ENCODE results near the gene AANAT.
"Not testable (repeated sequence)": the region's sequence is repeated elsewhere in the genome, so short reads cannot be mapped to it uniquely, and the experiment has no call there.

The AANAT gene

DNA sequence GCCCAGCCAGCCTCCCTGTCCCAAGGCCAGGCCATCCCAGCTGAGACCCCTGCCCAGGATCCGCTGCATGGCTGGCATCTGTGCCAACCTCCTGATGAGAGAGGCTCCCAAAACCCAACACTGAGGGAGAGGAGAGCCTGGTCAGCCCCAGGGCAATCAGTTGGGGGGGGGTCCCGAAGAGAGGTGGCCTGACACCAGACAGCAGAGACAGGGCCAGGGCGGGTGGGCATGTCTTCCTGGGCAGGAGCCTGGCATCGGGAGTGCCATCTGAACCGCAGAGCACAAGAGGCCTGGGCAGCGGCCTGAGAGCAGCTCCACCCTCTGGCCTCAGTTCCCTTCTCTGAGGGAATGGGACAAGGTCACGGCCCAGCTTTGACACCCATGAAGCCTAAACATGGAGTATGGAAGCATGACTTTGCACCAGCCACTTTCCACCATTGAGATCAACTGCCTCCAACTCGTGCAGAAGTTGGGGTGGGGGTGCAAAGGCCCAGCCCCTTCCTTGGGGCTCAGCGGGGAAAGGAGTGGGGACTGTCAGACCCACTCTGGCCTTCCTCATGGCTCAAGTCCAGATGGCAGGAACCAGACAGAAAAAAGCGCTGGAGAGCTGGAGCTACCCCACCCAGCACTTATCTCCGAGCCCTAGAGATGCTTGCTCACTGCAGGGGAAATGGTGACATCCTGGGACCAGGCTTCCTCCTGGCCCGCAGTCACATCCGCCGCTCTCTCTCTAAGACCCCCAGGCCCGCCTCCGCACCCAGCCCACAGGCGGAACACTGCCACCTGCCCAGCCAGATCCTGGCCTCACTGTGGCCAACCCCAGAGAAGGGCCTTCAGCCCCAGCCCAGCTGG, 24.1 kb downstream of the AANAT start:
- no peak for DNase-seq

DNA sequence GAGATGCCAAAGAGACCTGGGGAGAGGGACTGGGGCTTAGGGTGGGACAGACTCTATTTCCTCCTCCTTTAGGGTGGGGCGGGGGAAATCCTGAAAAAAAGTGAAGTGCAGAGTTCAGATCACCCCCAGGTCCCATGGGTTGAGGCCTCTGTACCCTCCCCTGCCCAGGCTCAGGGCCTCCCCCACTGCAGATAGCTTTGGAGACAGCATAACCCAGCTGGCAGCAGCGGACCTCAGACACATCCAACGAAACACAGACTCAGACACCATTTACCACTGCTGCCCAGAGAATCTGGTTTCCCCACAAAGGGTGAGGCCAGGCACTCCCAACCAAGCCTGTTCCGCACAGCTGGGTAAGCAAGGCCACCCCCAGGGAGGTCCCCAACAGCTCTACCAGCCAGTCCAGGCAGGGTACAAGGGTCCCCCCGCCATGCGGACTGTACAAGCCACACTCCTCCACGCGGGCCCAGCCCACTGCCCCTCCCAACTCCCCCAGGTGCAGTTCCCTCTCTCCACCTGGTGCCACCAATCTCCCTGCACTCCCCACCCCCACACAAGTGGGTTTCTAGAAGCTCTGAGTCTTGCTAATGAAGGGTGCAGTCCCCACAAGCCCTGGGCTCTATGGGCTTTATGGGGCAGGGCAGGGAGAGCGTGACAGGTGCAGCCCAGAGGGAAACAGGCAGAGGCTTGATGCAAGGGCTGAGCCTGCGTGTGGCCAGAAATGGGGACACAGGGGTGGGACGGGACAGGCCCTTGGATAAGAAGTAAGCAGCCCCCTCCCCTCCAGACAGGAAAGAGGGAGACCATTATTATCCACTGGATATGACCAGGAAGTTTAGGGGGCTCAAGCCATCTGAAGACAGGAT, 25.0 kb downstream of the AANAT start:
- DNase-seq = no peak

DNA sequence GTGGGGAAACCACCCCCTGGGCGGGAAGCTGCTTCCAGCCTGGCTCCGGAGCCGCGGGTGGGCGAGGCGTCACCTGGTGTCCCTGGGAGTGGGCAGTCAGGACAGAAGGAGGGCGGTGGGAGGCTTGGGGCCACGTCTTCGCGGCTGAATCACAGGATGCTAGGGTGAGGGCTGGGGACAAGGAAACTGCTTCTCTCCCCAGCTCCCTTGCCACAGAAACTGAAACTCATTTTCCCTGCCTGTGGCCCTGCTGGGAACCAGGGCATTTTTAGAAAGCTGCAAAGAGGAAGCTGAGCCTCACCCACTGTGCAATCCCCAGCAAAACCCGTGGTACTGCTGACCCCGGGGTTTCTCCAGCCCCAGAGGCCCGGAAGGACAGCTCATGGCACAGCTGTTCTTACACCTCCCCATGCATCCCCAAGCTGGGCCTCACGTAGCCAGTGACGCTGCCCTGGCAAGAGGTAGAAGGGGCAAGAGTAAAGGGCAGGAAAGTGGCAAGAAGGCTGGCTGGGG, 25.6 kb downstream of the AANAT start:
- DNase-seq = peak; percentile 76

DNA sequence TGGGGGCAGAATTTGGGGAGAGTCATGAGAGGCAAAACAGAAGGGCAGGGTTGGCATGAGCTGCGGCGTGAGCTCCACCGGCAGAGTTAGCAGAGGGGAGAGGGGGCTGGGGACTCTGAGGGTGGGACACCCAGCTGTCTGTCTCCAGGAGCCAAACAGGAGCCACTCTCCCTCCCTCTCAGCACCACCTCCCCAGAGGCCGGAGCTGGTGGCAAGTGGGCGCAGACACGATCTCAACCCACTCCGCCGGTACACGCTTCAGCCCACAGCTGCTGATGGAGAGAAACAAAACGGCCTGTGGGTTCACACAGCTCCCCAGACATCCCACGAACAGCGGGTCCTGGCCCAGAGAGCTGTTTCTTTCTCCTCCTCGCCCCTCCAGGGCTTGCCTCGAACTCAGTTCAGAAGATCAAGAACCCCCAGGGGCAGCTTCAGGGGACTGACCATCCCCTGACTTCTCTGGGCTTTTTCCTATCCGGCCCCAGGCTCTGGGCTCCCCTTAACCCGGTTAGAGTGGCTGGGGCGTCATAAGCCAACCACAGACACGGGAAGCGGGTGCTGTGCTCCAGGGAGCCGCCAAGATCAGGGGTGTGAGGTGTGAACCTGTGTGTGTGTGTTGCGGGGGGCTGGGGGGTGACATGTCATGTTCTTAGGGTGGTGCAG, 26.2 kb downstream of the AANAT start:
- DNase-seq = no peak

DNA sequence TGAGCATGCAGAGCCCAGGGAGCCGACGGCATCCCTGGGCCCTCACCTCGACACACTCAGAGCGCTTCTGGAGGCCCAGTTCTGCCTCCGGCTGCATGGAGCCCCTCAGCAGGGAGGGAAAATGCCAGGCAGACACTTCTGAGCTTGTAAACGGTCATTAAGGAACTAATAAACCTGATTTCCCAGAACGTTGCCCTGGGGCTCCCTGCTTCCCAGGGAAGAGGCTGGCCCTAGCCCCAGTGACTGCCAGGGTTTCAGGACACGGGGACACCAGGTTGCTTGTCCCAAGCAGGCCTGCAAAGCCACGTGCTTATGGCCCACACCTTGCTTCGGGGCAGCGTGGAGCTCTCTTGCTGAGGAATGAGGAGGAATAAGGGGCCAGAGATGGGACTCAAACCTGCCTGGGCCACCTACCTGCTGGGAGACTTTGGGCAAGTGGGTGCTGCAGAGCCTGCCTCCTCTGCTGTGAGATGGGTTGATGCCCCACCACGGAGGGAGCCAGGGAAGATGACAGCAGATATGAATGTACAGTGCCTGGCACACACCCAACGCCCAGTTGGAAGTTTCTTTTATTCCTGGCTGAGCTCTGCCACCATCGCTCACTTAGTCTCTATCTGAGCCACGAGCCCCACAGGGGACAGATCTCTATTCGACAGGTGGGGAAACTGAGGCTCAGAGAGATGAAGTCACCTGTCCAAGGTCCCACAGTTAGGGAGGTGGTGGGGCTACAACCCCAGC, 28.4 kb downstream of the AANAT start:
- no peak for DNase-seq

DNA sequence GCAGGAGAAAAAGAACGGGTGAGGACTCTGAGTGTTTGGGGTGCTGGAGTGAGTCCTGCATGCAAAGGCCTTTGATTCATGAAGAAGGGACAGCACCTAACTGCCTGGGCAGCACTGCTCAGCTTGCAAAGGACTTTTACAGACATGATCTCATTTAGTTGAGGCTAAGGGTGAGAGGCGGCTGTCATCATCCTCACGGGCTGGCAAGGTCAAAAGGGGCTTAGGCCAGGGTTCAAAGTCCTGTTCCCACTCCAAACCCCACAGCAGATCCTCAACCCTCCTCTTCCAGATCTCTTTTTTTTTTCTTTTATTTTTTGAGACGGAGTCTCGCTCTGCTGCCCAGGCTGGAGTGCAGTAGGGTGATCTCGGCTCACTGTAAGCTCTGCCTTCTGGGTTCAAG, 29.1 kb downstream of the AANAT start:
- DNase-seq = no peak

DNA sequence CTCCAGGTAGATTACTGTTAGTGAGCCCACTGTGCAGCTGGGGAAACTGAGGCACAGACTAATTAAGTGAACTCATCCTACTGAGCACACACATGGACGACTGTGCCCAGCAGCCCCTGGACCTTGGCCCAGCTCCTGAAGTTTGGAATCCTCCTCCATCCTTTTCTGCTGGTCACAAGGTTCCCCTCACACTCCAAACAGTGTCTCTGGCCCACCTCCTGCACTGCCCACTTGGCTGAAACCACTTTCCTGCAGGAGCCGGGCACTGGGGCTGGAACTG, 30.2 kb downstream of the AANAT start:
- DNase-seq = no peak

DNA sequence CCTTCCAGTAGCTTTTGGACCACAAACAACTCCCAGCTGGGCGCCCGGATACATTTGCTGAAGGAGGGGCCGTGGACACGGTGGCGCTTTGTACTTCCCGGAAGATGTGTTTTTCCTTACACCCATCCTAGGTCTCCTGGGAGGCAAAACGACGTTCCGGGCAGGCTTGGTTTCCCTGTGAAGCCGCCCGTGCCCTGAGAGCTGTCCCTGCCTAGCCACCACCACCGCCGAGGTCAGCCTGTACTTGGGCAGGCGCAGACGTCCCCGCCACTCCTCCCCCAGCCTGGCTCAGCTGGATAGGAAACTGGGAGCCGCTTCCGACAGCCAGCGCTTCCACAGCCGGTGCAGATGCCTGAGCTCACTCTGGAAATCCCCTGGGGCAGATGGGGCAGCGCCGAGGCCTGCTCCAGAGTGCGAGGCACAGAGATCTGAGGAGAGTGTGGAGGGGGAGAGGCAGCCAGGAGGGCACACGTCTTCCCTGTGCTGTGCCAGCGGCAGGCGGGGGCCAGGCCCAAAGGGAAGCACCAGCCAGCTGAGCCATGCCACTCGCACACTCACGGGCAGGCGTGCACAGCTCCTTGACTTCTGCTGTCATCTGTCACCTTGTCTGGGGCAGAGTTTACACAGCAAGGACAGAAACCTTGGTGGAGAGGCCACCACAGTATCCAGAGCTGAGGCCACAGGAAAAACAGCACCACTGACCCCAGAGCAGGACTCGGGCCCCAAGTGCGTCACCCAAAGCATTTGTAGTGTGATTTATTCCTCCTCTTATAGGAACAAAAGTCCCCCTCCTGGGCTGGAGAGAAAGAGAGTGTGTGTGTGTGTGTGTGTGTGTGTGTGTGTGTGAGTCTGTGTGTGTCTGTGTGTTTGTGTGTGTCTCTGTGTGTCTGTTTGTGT, 30.8 kb downstream of the AANAT start:
- DNase-seq = no peak

DNA sequence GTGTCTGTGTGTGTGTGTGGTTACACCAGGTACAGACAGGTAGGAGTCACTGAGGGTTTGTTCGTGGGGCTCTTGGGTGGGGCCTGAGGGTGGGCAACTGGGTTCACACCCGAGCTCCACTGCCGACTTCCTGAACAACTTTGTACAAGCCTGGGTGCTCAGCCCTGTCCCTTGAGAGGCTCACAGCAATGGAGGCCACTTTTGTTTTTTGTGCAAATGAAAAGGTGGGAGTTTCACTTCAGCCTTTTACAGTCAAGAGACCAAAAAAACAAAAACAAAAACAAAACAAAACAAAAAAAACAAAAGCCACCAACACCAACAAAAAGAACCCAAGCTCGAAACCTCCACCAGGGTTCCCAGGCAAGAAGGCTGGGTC, 31.5 kb downstream of the AANAT start:
- DNase-seq = no peak

DNA sequence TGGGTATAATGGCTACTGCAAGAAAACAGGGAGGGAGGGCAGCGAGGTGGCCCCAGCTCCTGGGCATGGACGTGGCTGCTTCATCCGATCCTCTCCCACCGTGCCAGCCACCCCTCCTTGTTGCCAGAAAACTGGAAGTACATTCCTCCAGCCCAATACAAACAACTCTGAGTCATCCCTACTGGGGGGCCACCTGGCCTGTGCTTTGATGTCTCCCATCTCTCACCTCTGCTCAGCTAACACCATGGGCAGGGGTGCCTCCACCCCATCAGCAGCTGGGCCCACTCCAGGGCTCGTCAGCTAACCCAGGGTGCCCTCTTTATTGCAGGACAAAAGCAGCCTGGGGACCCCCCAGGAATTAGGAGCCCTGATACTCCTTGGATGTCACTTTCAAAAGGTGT, 31.9 kb downstream of the AANAT start:
- no peak for DNase-seq

DNA sequence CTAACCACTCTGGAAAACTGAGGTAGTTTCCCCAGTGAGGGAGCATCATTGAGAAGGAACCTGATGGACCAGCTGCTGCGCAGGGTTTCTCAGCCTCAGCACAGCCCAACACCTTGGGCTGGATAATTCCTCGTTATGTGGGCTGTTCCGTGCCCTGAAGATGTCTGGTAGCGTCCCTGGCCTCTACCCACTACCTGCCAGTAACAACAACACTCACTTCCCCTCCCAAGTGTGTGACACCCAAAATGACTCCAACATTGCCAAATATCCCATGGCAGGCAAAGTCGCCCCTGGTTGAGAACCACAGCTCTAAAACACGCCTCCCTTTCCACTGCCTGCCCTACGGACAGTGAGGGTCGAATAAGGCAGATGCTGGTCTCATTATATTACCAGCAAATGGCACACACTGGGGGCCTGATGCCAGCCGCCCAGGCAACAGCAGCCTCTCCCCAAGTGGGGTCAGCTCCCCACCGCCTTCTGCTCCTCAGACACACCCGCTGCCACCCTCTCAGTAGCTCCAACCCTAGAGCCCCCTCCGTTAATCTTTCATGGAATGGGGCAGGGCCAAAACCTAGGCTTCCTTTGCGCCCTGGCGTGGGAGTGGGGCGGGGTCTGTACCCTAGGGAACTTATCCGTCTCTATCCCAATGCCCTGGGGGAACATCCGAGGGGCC, 32.8 kb downstream of the AANAT start:
- no peak for DNase-seq

DNA sequence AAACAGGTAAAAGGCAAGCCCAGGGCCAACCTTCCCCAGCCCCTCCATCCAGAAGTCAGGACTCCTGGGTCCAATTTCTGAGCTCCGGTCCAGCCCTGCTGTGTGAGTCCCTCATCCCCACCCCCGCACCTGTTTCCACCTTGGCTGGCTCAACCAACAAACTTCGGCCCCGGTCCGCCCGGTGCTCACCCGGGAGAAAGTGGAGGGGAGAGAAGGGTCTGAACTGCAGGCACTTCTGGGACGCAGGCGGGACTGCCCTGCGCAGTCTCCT, 33.3 kb downstream of the AANAT start:
- DNase-seq = no peak

DNA sequence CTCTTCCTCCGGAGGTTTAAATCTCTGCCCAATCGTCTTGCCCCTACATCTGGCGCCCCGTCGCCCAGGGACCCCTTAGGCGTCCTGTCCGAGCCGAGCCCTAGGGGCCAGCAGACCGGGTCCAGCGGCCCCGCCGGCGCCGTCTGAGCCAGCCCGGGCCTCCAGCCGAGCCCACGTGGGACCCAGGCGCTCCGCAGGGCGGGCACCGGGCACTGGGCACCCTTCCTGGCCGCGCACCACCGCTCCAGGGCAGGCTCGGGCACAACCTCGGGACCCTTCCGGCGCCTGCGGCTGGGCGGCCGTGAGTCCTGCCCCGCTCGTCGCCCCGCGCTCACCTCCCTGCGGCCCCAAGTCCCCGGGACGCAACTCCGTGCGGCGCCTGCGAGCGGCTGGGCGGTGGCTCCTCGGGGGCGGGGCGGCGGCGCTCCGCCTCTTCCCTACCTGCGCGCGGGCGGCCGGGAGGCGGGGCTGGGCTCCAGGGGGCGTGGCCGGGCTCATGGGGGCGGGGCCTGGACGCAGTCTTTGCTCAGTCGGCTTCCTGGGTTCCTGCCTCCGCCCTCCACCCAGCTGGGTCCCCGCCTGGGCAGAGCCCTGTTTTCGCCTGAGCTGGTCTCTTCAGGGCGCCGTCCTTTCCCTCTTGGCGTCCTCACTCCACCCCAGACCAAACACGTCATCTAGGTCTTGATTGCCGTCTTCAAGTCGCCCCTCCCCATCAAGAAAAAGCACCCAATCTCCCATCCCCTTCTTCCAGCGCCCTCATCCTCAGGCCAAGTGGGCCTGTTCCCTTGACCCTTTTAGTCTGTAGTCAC, 33.8 kb downstream of the AANAT start, which contains the start of gene RHBDF2:
RHBDF2 (minus strand) TSS at position 406 of the 809 bp plus-strand sequence. CDS start 19,899 bp downstream, outside the sequence.
- DNase-seq = peak; percentile 98

DNA sequence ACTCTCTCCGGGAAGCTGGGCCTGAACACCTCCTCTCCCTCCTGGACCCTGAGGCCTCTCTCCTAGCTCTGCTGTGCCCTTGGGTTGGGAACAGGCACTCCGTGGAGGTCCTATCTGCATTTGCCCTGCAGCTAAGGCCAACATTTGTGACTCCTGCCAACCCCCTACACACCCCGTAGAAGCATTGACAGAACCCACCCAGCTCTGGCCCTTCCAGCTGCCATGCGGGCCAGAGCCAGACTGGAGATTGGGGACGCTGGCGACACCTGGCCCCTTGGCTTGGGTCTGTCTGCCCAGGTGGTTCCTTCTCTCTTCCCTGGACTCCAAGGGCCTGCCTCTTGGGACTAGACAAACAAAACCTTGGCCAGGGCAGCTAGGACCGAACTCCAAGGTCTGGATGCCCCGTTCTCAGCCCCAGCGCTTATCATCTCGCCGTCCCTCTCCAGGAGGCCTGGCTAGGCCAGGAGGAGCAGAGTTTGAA, 34.5 kb downstream of the AANAT start:
- DNase-seq = no peak

DNA sequence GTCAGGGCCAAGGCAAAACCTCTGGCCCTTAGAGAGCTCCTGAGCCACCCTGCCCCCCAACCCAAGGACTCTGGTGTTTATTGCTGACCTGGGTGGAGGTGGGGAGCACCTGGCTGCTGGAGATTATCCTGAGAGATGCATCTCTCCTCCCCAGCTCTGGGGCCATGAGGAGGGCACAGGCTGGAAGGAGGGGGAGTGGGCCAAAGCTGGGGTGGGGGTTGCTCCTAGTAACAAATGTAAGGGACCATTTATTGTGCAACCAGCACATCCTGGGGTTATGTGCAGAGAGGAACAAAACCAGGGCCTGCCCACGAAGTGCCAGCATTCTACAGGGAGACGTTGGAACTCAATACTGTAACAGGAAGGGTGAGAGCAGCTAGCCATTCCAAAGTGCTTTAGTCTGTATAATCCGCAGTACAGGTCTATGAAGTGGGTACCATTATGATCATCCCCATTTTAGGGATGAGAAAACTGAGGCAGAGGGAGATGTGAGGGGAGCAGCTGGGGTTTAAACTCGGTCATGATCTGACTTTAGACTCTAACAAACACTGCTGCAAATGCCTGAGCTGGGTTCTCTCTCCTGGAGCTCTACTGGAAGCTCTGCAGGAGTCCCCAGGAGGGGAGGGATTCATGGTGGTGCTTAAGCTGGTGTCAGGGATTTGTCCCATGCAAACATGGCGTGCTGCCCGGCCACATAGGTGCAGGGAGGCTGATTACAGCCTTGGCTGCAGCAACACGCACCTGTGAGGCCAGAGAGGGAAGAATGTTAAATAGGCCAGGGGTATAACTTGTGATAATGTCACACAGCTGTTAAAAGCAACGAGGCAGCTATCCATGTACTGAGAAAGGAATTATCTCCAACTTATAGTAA, 35.2 kb downstream of the AANAT start:
- DNase-seq = no peak

DNA sequence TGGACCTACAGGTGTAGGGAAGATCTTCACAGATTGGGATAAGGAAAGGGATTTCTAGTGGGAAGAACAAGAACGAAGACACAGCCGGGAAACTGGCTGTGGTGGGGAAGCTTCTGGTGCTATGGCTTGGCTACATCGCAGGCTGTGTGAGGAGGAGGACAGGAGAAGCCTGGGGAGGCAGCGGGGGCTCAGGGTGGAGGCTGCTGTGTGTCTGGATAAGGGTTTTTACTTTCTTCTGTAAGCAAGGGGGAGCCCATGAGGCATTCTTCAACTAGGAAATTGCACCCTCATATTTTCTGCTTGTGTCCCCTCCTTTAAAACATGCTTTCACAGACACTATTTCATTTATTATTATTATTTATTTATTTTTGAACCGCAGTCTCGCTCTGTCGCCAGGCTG, 36.7 kb downstream of the AANAT start:
- no peak for DNase-seq

DNA sequence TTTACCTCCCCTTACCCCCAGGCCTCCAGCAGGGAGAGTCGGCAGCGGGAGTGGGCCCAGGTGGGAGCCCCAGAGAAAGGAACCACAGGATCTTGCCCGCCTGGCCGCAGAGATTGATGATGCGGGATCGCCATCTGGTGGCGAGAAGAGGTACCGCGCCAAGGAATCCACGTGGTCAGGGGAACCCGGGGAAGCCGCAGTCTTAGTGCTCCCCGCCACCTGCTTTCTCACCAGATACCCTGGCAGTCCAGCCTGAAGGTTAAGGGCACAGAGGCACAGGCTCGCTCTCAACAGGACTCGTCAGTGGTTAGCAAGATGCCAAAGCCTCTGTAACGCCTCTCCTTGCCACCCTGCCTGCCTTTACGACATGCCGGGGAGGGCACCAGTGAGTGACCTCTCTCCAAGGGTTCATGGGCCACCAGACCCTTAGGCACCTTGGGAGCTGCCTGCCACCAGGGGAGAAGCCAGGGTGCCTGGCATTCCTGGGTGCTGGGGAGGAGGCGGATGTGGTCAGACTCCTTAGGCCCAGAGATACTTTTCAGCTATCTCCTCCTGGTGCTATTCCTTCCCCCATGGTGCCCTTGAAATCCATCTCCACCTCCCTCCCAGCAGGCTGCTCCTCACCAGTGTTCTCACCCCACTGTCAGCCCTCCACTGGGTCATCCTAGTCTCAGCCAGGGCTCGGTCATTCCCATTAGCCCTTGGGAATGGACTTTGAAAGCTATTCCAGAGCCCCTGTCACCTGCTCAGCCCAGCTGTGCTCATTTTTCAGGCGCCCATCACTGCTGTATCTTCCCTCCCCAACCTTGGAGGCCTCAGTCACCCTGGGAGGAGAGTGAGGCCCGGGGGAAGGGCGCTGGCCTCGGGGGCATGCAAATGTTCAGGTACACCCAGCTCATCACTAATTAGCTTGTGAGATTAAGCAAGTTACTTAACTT, 39.3 kb downstream of the AANAT start:
- DNase-seq = peak; percentile 93

DNA sequence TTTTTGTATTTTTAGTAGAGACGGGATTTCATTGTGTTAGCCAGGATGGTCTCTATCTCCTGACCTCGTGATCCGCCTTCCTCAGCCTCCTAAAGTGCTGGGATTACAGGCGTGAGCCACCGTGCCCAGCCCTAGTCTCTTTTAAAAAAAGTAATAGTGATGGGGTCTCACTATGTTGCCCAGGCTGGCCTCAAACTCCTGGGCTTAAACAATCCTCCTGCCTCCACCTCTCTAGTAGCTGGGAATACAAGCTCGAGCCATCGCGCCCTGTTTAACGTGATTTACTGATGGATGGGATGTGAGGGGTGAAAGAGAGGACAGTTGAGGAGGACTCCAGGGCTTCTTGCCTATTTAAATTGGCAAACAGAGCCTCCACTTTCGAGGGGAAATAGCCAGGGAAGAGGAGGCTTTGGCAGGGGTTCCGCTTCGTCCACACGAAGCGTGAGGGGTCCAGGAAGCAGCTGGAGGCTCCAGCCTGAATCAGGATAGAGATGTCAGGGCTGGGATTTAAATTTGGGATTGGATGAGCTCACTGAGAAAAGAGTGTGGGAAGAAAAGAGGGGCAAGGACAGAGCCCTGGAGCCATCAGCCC, 41.2 kb downstream of the AANAT start:
- not testable (repeated sequence) for DNase-seq

Data from activated CD4-positive, alpha-beta T cell treated with anti-CD3 and anti-CD28 coated beads, Interleukin-2, Interleukin-6, amounts not matched to agents 100 ng/mL and 50 ng/mL, durations not matched to agents 16 hours and 8 hours (primary cell).